Fibroblast of villous mesenchyme (primary cell): ENCODE measurements around the gene PPP1R27. TPM values are rescaled to one million over a fixed set of nuclear protein-coding genes. Genes with fewer than 3 reads are reported as not detected.

Experiments used
- DNase-seq: peaks from one replicate; pipeline ENCODE4 v3.0.0-alpha.2; 2010; ENCODE audit warnings: low read depth
- H3K4me3 ChIP-seq: 2 replicates; pipeline ENCODE4 v1.5.1; 2011; ENCODE audit warnings: low read depth, mild to moderate bottlenecking, low read length
- total RNA-seq: library from RNA; depleted of rRNA; stranded (reverse); fragments of >200 nt; gene quantifications from 2 replicates; pipeline ENCODE4 v1.2.3, GENCODE V29; 2012
- TF ChIP-seq, protein P1 (sequence below): IDR thresholded peaks from 2 replicates; pipeline ENCODE4 v1.5.1; 2012; ENCODE audit warnings: low read depth, mild to moderate bottlenecking, low read length; ENCODE audit not compliant: insufficient read depth

Gene PPP1R27
- total RNA-seq, 1 donor = not detected

DNA sequence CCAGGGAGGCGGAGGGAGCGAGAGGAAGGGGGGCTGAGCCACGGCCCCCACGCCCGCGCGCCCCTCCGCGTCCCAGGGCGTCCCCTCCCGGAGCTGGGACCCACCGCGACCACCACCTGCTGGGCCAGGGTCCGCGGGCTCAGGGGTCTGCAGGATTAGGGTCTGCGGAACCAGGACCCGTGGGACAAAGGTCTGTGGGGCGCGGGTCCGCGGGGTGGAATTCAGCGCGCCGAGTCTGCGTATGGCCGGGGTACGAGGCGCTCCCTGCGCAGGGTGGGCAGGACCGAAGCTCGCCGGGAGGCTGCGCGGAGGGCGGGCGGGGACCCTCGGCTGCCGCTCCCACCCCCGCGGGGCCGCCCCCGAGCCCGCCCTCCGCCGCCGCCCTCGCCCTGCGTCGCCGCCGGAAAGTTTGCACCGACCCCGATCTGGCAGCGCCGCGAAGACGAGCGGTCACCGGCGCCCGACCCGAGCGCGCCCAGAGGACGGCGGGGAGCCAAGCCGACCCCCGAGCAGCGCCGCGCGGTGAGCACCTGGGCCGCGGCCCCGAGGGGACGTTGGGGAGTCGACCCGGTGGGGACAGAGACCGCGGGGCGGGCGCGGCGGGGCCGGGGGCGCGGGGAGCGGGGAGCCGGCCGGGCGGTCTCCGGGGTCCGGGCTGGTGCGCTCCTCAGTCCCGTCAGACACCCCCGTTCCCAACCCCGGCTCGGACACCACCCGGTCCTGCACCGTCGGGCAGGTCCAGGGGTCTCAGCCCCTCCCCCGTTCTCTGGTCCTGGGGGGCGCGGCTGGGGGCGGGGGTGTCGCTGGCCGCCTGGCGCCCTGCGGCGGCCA is 30.9 kb downstream of the PPP1R27 start, which contains the start of gene GCGR:
GCGR (plus strand) TSS at position 423 of the 831 bp plus-strand sequence. CDS start 4,869 bp downstream, outside the sequence.
- H3K4me3 ChIP-seq = no peak within 1 kb of the TSS
- TF ChIP-seq, protein P1, sequence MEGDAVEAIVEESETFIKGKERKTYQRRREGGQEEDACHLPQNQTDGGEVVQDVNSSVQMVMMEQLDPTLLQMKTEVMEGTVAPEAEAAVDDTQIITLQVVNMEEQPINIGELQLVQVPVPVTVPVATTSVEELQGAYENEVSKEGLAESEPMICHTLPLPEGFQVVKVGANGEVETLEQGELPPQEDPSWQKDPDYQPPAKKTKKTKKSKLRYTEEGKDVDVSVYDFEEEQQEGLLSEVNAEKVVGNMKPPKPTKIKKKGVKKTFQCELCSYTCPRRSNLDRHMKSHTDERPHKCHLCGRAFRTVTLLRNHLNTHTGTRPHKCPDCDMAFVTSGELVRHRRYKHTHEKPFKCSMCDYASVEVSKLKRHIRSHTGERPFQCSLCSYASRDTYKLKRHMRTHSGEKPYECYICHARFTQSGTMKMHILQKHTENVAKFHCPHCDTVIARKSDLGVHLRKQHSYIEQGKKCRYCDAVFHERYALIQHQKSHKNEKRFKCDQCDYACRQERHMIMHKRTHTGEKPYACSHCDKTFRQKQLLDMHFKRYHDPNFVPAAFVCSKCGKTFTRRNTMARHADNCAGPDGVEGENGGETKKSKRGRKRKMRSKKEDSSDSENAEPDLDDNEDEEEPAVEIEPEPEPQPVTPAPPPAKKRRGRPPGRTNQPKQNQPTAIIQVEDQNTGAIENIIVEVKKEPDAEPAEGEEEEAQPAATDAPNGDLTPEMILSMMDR = no peak
- DNase-seq = no peak

DNA sequence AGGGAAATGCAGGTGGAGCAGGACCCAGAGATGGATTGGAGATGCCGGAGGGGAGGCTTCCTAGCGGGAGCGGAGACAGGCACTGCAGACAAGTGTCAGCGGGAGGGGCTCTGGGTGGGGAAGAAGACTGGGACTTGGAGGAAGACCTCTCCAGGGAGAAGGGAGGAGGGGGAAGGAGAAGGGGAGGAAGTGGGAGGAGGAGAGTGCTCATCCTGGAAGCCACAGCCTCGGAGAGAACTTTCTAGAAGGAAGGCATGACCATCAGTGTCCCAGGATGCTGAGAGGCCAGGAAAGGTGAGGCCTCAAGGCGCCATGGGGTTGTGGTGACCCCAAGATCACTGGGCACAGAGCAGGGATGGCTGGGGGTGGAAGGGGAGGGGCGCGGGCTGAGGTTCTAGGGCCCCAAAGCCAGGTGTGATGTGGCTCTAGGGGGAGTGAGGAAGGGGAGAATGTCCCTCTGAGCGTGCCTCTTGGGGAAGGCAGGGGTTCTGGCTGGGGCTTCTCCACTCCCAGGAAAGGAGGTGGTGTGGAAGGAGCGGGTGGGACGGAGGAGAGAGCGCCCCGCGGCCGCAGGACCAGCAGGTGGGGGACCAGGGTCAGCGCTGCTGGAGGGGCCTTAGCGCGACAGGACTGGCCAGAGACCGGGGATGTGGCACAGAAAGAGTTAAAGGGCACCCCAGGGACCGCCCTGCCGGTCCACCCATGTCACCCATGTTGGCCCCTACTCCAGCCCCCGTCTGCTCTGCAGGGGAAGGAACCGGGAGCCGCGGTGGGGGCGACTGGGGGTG is 31.8 kb downstream of the PPP1R27 start:
- DNase-seq = no peak
- no peak overlapping the region for H3K4me3 ChIP-seq
- TF ChIP-seq, protein P1 = no peak

DNA sequence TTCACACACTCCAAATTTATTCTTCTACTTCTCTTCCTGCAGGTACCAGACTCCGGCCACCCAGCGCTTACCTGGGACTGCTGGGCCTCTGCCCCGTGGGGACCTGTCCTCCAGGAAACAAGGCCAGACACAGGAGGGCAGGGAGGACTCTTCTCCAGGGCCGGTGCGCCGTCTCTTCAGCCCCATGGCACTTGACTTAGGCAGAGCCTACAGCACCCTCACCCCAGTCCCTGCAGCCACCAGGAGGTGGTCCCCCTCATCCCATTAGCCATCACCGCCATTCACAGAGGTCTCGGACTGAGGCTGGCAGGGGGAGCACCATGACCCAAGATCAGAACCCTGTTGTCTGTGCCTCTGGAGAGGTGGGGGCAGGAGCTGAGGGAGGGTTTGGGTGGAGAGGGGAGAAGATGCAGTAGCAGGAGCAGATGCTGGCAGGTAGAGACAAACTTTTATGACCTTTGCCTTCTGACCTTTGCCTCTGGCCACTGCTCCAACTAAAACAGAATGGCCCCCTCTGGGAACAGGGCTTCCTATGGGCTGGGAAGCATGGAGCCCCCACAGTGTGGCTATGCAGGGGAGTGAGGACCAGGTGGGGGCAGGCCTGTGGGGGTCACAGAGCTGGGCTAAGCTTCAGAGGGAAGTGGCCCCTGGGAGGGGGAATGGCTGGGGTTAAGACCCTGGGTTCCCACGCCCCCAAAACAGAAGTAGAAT is 32.6 kb downstream of the PPP1R27 start:
- DNase-seq = no peak
- H3K4me3 ChIP-seq = no peak overlapping the region
- TF ChIP-seq, protein P1 = no peak

DNA sequence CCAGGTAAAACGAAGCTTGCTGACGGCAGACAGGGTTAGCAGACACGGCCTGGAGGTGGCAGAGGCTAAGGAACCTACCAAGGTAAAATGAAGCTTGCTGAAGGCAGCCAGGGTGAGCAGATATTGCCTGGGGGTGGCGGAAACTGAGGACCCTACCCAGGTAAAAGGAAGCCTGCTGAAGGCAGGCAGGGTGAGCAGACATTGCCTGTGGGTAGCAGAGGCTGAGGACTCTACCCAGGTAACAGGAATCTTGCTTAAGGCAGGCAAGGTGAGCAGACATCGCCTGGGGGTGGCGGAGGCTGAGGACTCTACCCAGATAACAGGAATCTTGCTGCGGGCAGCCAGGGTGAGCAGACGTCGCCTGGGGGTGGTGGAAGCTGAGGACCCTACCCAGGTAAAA is 33.5 kb downstream of the PPP1R27 start:
- no peak overlapping the region for H3K4me3 ChIP-seq
- TF ChIP-seq, protein P1 = no peak
- no peak for DNase-seq

DNA sequence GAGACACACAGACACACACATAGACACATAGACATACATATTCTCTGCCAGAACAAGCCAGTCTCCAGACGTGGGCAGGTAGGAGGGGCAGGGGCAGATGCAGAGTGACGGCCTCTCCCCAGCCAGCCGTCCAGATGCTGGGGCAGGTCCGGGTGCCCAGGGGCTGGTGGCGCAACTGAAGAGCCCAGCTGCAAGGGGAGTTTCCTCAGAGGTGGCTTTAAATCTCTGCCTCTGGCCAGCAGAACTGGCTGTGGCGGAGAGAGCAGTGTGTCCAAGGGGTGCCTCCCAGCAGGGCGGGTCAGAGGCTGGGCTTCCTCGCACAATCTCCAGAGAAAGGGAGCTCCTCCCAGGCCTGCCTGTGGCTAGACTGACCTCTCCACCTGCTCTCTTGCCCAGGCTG is 40.3 kb downstream of the PPP1R27 start:
- TF ChIP-seq, protein P1 = no peak
- DNase-seq = peak; percentile 73
- no peak overlapping the region for H3K4me3 ChIP-seq

DNA sequence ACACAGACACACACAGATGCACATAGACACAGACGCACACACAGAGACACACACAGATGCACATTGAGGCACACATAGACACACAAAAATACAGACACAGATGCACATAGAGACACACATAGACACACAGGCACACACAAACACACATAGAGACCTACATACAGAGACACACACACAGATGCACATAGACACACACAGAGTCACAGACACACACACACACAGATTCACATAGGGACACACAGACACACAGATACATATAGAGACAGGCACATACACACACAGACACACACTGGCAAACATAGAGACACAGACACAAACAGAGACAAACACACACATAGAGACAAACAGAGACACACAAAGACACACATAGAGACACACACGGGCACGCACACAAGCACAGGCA is 40.8 kb downstream of the PPP1R27 start:
- no peak overlapping the region for H3K4me3 ChIP-seq
- TF ChIP-seq, protein P1 = no peak
- no peak for DNase-seq
